ENCODE data around the gene CCN2.

The CCN2 gene

GRCh38 chr6:131954059-131954774 lies 3.0 kb upstream of the CCN2 start:
- ChIA-PET CTCF (interaction anchor here (0.6 to 2.5 kb wide), 6 partner anchors 102 to 345 kb away, joined by 3 to 7 read pairs (median 3); no protein-coding TSS in a partner anchor), POLR2A (interaction anchor here (0.6 to 1.4 kb wide), 4 partner anchors 26 to 228 kb away, joined by 3 to 14 read pairs (median 4); no protein-coding TSS in a partner anchor)
- H3K4me3 ChIP-seq (ENCODE audit: low read depth, low read length): no peak overlapping the region; the same call in 1 of the 2 replicates
- no peak for DNase-seq (ENCODE audit: low read depth, low spot score)
- TF ChIP-seq, protein P1, sequence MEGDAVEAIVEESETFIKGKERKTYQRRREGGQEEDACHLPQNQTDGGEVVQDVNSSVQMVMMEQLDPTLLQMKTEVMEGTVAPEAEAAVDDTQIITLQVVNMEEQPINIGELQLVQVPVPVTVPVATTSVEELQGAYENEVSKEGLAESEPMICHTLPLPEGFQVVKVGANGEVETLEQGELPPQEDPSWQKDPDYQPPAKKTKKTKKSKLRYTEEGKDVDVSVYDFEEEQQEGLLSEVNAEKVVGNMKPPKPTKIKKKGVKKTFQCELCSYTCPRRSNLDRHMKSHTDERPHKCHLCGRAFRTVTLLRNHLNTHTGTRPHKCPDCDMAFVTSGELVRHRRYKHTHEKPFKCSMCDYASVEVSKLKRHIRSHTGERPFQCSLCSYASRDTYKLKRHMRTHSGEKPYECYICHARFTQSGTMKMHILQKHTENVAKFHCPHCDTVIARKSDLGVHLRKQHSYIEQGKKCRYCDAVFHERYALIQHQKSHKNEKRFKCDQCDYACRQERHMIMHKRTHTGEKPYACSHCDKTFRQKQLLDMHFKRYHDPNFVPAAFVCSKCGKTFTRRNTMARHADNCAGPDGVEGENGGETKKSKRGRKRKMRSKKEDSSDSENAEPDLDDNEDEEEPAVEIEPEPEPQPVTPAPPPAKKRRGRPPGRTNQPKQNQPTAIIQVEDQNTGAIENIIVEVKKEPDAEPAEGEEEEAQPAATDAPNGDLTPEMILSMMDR (IDR thresholded peaks at IDR 0.05; ENCODE audit: insufficient read depth, low read length, missing control alignments): no peak

DNA sequence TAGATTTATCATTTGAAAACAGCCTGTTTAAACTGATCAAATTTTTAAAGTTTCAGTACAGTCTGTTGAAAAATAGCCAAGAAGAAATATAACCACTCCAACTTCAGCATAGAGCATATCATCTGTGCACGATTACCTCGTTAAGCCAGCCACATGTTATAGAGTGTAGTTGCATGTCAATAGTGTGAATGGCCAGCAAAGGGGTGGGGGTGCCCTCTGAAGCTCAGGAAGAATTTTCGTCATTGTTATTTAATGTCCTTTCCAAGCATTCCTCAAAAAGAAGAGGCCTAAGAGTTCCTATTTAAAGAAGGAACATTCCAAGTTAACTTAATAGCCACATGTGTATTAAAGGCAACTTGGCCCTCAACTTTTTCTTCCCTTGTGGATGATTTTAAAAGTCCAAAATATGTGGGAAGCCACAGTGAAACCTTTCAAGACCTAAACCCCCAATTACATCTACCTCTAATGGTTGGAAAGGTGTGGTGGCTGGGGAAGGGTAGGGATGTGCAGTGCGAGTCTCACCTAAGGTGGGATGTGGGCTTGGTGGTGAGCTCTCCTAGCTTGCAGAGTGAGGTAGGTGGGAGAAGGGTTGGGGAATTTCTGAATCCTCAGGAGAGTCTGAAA lies 1.8 kb upstream of the CCN2 start:
- TF ChIP-seq, protein P1 (IDR thresholded peaks at IDR 0.05; ENCODE audit: insufficient read depth, low read length, missing control alignments): no peak
- H3K4me3 ChIP-seq (ENCODE audit: low read depth, low read length): no peak overlapping the region
- DNase-seq (ENCODE audit: low read depth, low spot score): no peak
- CTCF ChIA-PET: interaction anchor here (3.6 kb wide), 1 partner anchor 327 kb away, joined by 10 read pairs; no protein-coding TSS in a partner anchor
- POLR2A ChIA-PET: no interaction called here

GRCh38 chr6:131951576-131952230 lies 531 bp upstream of the CCN2 start:
- TF ChIP-seq, protein P1 (IDR thresholded peaks at IDR 0.05; ENCODE audit: insufficient read depth, low read length, missing control alignments): no peak
- POLR2A ChIA-PET: interaction anchor here (0.6 to 6.2 kb wide), 56 partner anchors 9 to 347 kb away, joined by 3 to 105 read pairs (median 5); no protein-coding TSS in a partner anchor

GRCh38 chr6:131949909-131950766 lies 1.0 kb downstream of the CCN2 start:
- H3K4me3 ChIP-seq (ENCODE audit: low read depth, low read length): peak overlapping the region; percentile 97
- DNase-seq (ENCODE audit: low read depth, low spot score): peak; percentile 79
- ChIA-PET CTCF (interaction anchor here (0.8 to 3.9 kb wide), 12 partner anchors 13 to 348 kb away, joined by 3 to 24 read pairs (median 4); no protein-coding TSS in a partner anchor), POLR2A (interaction anchor here (0.6 to 6.2 kb wide), 29 partner anchors 10 to 318 kb away, joined by 3 to 105 read pairs (median 10); no protein-coding TSS in a partner anchor)
- TF ChIP-seq, protein P1 (IDR thresholded peaks at IDR 0.05; ENCODE audit: insufficient read depth, low read length, missing control alignments): peak; percentile 51

More at GRCh38 chr6:131951576-131952230, 531 bp upstream of the CCN2 start:
- DNase-seq (ENCODE audit: low read depth, low spot score): no peak
- CTCF ChIA-PET: interaction anchor here (0.7 to 3.9 kb wide), 8 partner anchors 14 to 347 kb away, joined by 3 to 24 read pairs (median 4); no protein-coding TSS in a partner anchor
- peak overlapping the region; percentile 21; the same call in 1 of the 2 replicates for H3K4me3 ChIP-seq (ENCODE audit: low read depth, low read length)

- peak overlapping the region; percentile 97 for H3K4me3 ChIP-seq (ENCODE audit: low read depth, low read length)
- no peak for DNase-seq (ENCODE audit: low read depth, low spot score)
- CTCF ChIA-PET: interaction anchor here (0.8 to 3.9 kb wide), 7 partner anchors 12 to 310 kb away, joined by 3 to 24 read pairs (median 4); no protein-coding TSS in a partner anchor
Observed at GRCh38 chr6:131949620-131949908, 1.6 kb downstream of the CCN2 start.

More at GRCh38 chr6:131949620-131949908, 1.6 kb downstream of the CCN2 start:
- TF ChIP-seq, protein P1 (IDR thresholded peaks at IDR 0.05; ENCODE audit: insufficient read depth, low read length, missing control alignments): no peak
- POLR2A ChIA-PET: interaction anchor here (0.6 to 6.2 kb wide), 22 partner anchors 11 to 319 kb away, joined by 3 to 105 read pairs (median 12); no protein-coding TSS in a partner anchor

Measured in AG04449 (cell line).